H9 (cell line): ENCODE data around the gene DEFB110. TPM values are rescaled to one million over a fixed set of nuclear protein-coding genes. Genes with fewer than 3 reads are reported as not detected.

Experiments used
- DNase-seq: peaks from one replicate; pipeline ENCODE4 v3.0.0-alpha.2; 2017
- H2AFZ ChIP-seq: one replicate; pipeline ENCODE4 v1.6.1; 2013; ENCODE audit warnings: mild to moderate bottlenecking, low read length, control low read depth, moderate library complexity
- H2AK5ac ChIP-seq: 2 replicates; pipeline ENCODE4 v1.6.1; 2013; ENCODE audit warnings: low read length, control low read depth, mixed read lengths; ENCODE audit not compliant: insufficient read length
- H2BK120ac ChIP-seq: one replicate; pipeline ENCODE4 v1.6.1; 2013; ENCODE audit warnings: low read depth, mild to moderate bottlenecking, low read length, control low read depth, inconsistent platforms; ENCODE audit not compliant: poor library complexity, severe bottlenecking
- H2BK12ac ChIP-seq: 2 replicates; pipeline ENCODE4 v1.6.1; 2013; ENCODE audit warnings: low read length, control low read depth, mixed read lengths, low read depth; ENCODE audit not compliant: insufficient read length
- H2BK15ac ChIP-seq: 2 replicates; pipeline ENCODE4 v1.6.1; 2013; ENCODE audit warnings: low read depth, low read length, control low read depth
- H2BK20ac ChIP-seq: one replicate; pipeline ENCODE4 v1.6.1; 2013; ENCODE audit warnings: low read depth, mild to moderate bottlenecking, low read length, control low read depth, inconsistent platforms; ENCODE audit not compliant: poor library complexity, severe bottlenecking
- H2BK5ac ChIP-seq: 2 replicates; pipeline ENCODE4 v1.6.1; 2013; ENCODE audit warnings: low read length, control low read depth, mixed read lengths; ENCODE audit not compliant: insufficient read length
- H3K14ac ChIP-seq: 2 replicates; pipeline ENCODE4 v1.6.1; 2013; ENCODE audit warnings: low read length, control low read depth; ENCODE audit not compliant: insufficient read depth
- H3K18ac ChIP-seq: 2 replicates; pipeline ENCODE4 v1.6.1; 2013; ENCODE audit warnings: low read depth, mild to moderate bottlenecking, mixed read lengths, low read length, control low read depth; ENCODE audit not compliant: insufficient read length
- H3K23ac ChIP-seq: 2 replicates; pipeline ENCODE4 v1.6.1; 2013; ENCODE audit warnings: low read length, control low read depth, mixed read lengths, low read depth; ENCODE audit not compliant: insufficient read length
- H3K23me2 ChIP-seq: 2 replicates; pipeline ENCODE4 v1.6.1; 2013; ENCODE audit warnings: low read depth, mild to moderate bottlenecking, mixed read lengths, low read length, control low read depth; ENCODE audit not compliant: insufficient read length, poor library complexity, severe bottlenecking
- H3K27ac ChIP-seq: 2 replicates; pipeline ENCODE4 v1.5.1; 2013; ENCODE audit warnings: low read length, control low read depth, mixed read lengths, low read depth; ENCODE audit not compliant: insufficient read length
- H3K27me3 ChIP-seq: 2 replicates; pipeline ENCODE4 v1.6.1; 2013; ENCODE audit warnings: low read length, control low read depth, inconsistent platforms; ENCODE audit not compliant: insufficient read depth
- H3K4ac ChIP-seq: 2 replicates; pipeline ENCODE4 v1.6.1; 2013; ENCODE audit warnings: low read depth, mild to moderate bottlenecking, control low read depth, inconsistent platforms, low read length, moderate library complexity
- H3K4me1 ChIP-seq: 2 replicates; pipeline ENCODE4 v1.6.1; 2013; ENCODE audit warnings: low read length, control low read depth, inconsistent platforms; ENCODE audit not compliant: insufficient read depth
- H3K4me2 ChIP-seq: 2 replicates; pipeline ENCODE4 v1.6.1; 2013; ENCODE audit warnings: low read length, control low read depth, mixed read lengths; ENCODE audit not compliant: insufficient read length, insufficient read depth
- H3K56ac ChIP-seq: 2 replicates; pipeline ENCODE4 v1.6.1; 2013; ENCODE audit warnings: low read depth, mild to moderate bottlenecking, mixed read lengths, low read length, control low read depth; ENCODE audit not compliant: insufficient read length
- H3K79me1 ChIP-seq: 2 replicates; pipeline ENCODE4 v1.6.1; 2013; ENCODE audit warnings: low read depth, mild to moderate bottlenecking, moderate library complexity, low read length, control low read depth, inconsistent platforms; ENCODE audit not compliant: insufficient read depth, poor library complexity, severe bottlenecking
- H3K79me2 ChIP-seq: 2 replicates; pipeline ENCODE4 v1.6.1; 2013; ENCODE audit warnings: low read length, control low read depth, inconsistent platforms; ENCODE audit not compliant: insufficient read depth
- H3K9ac ChIP-seq: 2 replicates; pipeline ENCODE4 v1.6.1; 2013; ENCODE audit warnings: low read length, control low read depth, mixed read lengths; ENCODE audit not compliant: insufficient read length; ENCODE audit errors: extremely low read depth
- H3K9me3 ChIP-seq: one replicate; pipeline ENCODE4 v1.6.1; 2013; ENCODE audit warnings: low read depth, low read length, inconsistent platforms; ENCODE audit not compliant: control insufficient read depth
- H3T11ph ChIP-seq: one replicate; pipeline ENCODE4 v1.6.1; 2013; ENCODE audit warnings: mild to moderate bottlenecking, low read length, control low read depth, inconsistent platforms
- H4K20me1 ChIP-seq: one replicate; pipeline ENCODE4 v1.6.1; 2013; ENCODE audit not compliant: control insufficient read depth, insufficient read length, insufficient read depth
- H4K5ac ChIP-seq: 2 replicates; pipeline ENCODE4 v1.6.1; 2013; ENCODE audit warnings: low read depth, mild to moderate bottlenecking, mixed read lengths, low read length, control low read depth; ENCODE audit not compliant: insufficient read length
- H4K8ac ChIP-seq: replicated peaks from 2 replicates; pipeline ENCODE4 v1.6.1; 2013; ENCODE audit warnings: low read length, control low read depth, mixed read lengths, low read depth; ENCODE audit not compliant: insufficient read length
- H4K91ac ChIP-seq: 2 replicates; pipeline ENCODE4 v1.6.1; 2013; ENCODE audit warnings: low read depth, mild to moderate bottlenecking, moderate library complexity, mixed read lengths, low read length, control low read depth; ENCODE audit not compliant: insufficient read length
- H3K27ac Mint-ChIP-seq, 3 experiments: 2 replicates in 2 of 3; 3 replicates in 1 of 3; pipeline ENCODE4 v1.8.0; 2020 to 2021; ENCODE audit warnings: mixed read lengths in 3 of 3, mild to moderate bottlenecking in 1 of 3, moderate library complexity in 1 of 3
- H3K27me3 Mint-ChIP-seq: 2 replicates; pipeline ENCODE4 v1.8.0; 2021; ENCODE audit warnings: low read depth, mild to moderate bottlenecking, moderate library complexity, mixed read lengths
- H3K36me3 Mint-ChIP-seq, 3 experiments: 2 replicates in 2 of 3; 3 replicates in 1 of 3; pipeline ENCODE4 v1.8.0; 2020 to 2021; ENCODE audit warnings: low read depth in 3 of 3, mixed read lengths in 3 of 3; ENCODE audit not compliant: insufficient read depth in 1 of 3
- H3K4me1 Mint-ChIP-seq, 2 experiments: 2 replicates each; pipeline ENCODE4 v1.8.0; 2020; ENCODE audit warnings: mixed read lengths in 2 of 2
- H3K4me3 Mint-ChIP-seq, 2 experiments: 2 replicates in 1 of 2; 3 replicates in 1 of 2; pipeline ENCODE4 v1.8.0; 2020 to 2021; ENCODE audit warnings: mild to moderate bottlenecking in 2 of 2, mixed read lengths in 2 of 2, moderate library complexity in 1 of 2
- H3K9me3 Mint-ChIP-seq, 2 experiments: 2 replicates in 1 of 2; 3 replicates in 1 of 2; pipeline ENCODE4 v1.8.0; 2020; ENCODE audit warnings: mild to moderate bottlenecking in 2 of 2, mixed read lengths in 2 of 2, moderate library complexity in 1 of 2
- CTCF ChIP-seq: fragments of 200-600 bp; sonication (generic); conservative IDR thresholded peaks from 3 replicates; pipeline ENCODE4 v1.8.0; 2021; ENCODE audit warnings: antibody characterized with exemption, mild to moderate bottlenecking
- WGBS: extraction: QIAGEN DNeasy Blood & Tissue Kit; methylation state at CpG from one replicate; pipeline ENCODE4 v1.1.7; 2013; ENCODE audit warnings: missing lambda C conversion rate, low lambda C conversion rate, mixed read lengths; ENCODE audit not compliant: insufficient read length; ENCODE audit errors: extremely low coverage; 5-methylcytosine and 5-hydroxymethylcytosine counted together
- total RNA-seq: library from RNA; stranded (reverse); gene quantifications from 2 replicates; pipeline ENCODE4 v1.2.1, GENCODE V29; 2021

Gene DEFB110
- total RNA-seq, 1 experiment from 2014 or later: not detected

DNA sequence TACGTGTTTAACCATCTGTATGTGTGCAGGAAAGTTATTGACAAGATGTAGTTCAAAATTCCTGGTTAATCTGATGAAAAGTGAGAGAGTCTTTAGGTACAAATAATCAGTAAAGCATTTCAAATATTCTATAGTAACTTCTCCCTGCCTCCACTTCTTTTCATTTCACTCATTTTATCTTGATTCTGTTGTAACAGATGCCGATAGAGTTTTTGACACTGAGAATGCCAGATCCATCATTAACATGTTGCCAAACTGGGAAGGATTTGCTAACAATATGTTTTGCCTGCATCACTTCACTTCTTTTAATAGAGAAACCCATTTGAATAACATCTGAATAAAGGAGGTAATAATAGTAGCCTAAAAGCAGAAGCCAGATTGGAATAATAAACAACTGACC is 48.3 kb upstream of the DEFB110 start:
- Mint-ChIP-seq H3K4me3 (no peak overlapping the region), H3K4me1 (no peaks in the 10 kb centered on the region), H3K36me3 (0 out of 7 replicates have a peak, but pooled peaks cover 0 to 2% (median 0%) of the 10 kb centered on the region in 3 experiments), H3K27ac (no peak overlapping the region), H3K27me3 (no peaks in the 10 kb centered on the region), H3K9me3 (peaks cover 2 to 3% of the 10 kb centered on the region in 2 experiments; a peak in 1 of 5 replicates)
- H4K91ac ChIP-seq: no peak overlapping the region
- H4K5ac ChIP-seq: no peak overlapping the region
- no peaks in the 10 kb centered on the region for H3K79me2 ChIP-seq
- no peak overlapping the region for H2AK5ac ChIP-seq
- no peak overlapping the region for H2BK5ac ChIP-seq
- no peak overlapping the region for H3K56ac ChIP-seq
- WGBS: no CpG with 5 or more reads among the region's 2 CpGs
- no peak overlapping the region for H2BK20ac ChIP-seq
- DNase-seq: no peak
- no peak overlapping the region for H3K9ac ChIP-seq
- no peak overlapping the region for H3K4me2 ChIP-seq
- no peak overlapping the region for H2BK15ac ChIP-seq
- no peaks in the 10 kb centered on the region for H3K9me3 ChIP-seq
- H4K8ac ChIP-seq: no peak overlapping the region
- H3K23ac ChIP-seq: no peak overlapping the region
- H3K4ac ChIP-seq: no peak overlapping the region
- H3K27me3 ChIP-seq: no peaks in the 10 kb centered on the region
- no peaks in the 10 kb centered on the region for H4K20me1 ChIP-seq
- H3K18ac ChIP-seq: no peak overlapping the region
- H3T11ph ChIP-seq: no peak overlapping the region
- H3K79me1 ChIP-seq: no peaks in the 10 kb centered on the region
- no peak for TF ChIP-seq CTCF
- H2BK120ac ChIP-seq: no peak overlapping the region
- no peak overlapping the region for H2BK12ac ChIP-seq
- H3K23me2 ChIP-seq: no peaks in the 10 kb centered on the region
- no peak overlapping the region for H3K14ac ChIP-seq
- no peaks in the 10 kb centered on the region for H3K4me1 ChIP-seq
- H2AFZ ChIP-seq: no peak overlapping the region
- no peak overlapping the region for H3K27ac ChIP-seq
